GM18951 (cell line): ENCODE results near the gene PPARA.

Experiments
- POLR2A ChIP-seq: IDR thresholded peaks from 4 replicates; pipeline ENCODE4 v1.6.1; 2011; ENCODE audit warnings: mild to moderate bottlenecking; ENCODE audit not compliant: insufficient read length, insufficient read depth; ENCODE audit errors: extremely low read depth
- in situ Hi-C: fragments of 300-500 bp; cut with MboI; formaldehyde crosslinking; loops from one replicate; pipeline ENCODE4 v1.12.0; 2022; ENCODE audit warnings: low sequenced_read_pairs, mixed read lengths, inconsistent platforms; ENCODE audit not compliant: unreplicated experiment

The PPARA gene

DNA sequence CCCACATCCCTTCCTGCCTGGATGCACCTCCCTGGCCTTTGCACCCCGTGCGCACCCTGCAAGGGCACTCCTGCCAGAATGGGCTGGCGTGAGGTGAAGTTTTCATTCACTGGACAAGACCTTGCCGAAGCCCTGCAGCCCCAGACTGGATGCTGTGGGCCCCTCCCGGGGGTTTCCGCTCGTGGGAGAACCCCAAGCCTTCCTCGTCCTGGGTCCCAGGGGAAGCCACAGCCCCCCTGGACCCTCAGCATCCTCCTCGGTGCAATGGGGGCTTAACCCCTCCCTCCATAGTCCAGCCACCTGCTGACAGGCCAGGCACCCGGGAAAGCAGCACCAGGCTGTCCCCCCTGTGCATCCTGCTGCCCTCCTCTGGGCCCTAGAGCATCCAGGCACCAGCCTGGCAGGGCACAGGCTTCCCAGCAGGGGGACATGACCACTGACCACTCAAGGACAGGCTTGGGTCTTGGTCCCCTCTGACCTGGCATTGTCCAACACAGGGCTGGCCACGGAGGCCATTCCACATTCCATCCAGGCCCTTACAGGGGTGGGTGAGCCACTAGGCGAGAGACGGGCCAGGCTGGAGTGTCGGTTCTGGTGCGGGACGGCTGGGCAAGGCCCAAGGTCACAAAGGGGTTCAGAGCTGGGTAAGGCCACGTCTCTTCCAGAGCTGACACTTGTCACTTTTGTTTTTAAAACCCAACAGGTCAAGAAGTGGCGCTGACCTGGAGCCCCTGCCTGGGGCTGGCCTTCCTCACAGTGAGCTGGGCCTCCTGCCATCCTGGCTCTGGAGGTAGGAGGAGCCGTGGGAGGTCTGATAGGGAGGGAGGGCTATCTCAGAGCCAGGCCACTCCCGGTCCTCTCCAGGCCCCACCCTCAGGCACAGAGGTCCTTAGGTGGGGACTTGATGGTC lies 41.5 kb upstream of the PPARA start:
- in situ Hi-C loops: loop anchor here (25.0 kb wide), 1 partner anchor 522 kb away; no protein-coding TSS in a partner anchor
- no peak for TF ChIP-seq POLR2A

DNA sequence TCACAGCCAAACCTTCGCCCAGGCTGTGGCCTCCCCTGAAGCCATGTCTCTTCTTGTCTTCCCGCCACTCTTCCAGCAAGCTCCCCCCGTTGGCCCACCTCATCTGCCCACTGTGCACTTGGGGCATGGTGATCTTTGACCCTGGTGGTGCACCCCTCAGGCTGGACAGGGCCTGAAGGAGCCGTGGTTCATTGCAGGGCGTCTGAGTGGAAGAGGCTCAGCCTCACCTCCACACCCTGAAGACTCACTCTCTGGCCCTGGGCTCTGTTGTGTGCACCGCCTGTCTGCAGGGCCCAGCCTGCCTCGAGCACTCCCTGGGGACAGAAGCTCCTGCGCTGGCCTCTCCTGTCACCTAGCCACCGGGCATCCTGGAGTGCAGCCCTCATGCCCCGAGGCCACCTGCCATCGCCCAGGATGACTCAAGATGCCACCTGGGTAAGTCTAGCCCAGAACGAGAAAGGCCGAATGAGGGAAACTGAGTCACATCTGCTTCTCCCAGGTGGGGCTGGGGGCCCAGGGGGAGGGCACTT lies 40.8 kb upstream of the PPARA start:
- in situ Hi-C loops: loop anchor here (25.0 kb wide), 1 partner anchor 522 kb away; no protein-coding TSS in a partner anchor
- TF ChIP-seq POLR2A: no peak

DNA sequence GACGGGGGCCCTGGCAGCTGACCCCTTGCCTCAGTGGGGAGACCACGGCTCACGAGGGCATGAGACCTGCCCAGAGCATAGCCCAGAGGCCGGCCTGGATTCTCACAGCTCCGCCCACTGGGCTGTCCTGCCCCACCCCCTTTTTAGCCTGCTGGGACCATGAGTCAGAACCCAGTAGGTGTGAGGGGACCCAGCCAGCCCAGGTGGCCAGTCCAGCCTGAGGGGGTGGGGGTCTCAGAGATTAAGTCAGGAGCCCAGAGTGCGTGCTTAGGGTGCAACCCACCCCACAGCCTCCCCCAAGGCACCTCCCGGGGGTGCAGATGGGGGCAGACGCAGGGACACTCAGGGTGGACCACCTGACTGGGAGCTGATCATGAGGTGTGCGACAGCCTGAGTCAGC lies 40.1 kb upstream of the PPARA start:
- TF ChIP-seq POLR2A: no peak
- in situ Hi-C loops: loop anchor here (25.0 kb wide), 1 partner anchor 523 kb away; no protein-coding TSS in a partner anchor

DNA sequence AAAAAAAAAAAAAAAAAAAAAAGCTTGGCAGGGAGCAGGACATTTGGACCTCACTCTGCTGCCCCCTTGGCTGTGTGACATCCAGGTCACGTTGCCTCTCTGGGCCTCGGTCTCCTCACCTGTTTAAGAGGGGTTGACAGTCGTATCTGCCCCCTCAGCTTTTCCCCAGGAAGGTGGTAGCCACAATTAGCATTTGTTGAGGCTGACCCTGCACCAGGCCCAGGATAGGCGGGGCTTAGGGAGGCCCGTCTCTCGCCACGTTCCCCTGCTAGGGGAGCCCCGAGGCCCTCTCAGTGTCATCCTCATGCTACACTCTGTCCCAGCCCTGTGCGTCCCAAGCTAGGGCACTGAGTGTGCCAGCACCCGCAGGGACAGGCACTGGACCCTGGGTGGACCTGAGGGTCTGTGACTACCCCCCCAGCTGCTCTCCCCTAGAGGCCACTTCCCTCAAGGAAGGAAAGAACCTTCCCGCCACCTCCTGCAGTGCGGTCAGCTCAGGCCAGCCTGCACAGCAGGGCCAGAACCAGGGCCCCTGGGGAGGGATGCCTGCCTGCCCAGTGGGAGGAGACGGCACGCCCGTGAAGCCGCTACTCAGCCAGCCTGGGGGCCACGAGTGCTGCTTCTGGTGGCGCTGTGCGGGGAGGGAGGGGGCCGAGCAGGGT lies 38.5 kb upstream of the PPARA start:
- in situ Hi-C loops: loop anchor here (25.0 kb wide), 1 partner anchor 524 kb away; no protein-coding TSS in a partner anchor

DNA sequence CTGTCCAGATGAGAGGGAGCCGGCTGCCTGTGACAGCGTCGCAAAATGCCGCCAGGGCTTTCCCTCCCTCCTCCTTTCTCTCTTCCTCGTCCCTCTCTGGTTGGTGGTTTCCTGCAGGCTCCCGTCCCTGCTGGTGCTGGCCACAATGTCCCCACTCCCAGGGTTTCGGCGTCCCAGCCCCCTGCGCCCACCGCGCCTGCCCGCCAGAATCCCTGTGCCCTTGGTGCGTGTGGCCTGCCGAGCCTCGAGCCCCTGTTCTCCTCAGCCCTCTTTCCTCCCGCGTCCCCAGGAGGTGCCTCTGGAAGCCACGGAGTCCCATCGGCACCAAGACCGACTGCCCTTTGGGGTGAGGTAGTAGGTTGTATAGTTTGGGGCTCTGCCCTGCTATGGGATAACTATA lies 37.9 kb upstream of the PPARA start:
- in situ Hi-C loops: loop anchor here (25.0 kb wide), 1 partner anchor 525 kb away; no protein-coding TSS in a partner anchor
- no peak for TF ChIP-seq POLR2A

More for the DNA sequence above, 38.5 kb upstream of the PPARA start:
- TF ChIP-seq POLR2A: no peak

DNA sequence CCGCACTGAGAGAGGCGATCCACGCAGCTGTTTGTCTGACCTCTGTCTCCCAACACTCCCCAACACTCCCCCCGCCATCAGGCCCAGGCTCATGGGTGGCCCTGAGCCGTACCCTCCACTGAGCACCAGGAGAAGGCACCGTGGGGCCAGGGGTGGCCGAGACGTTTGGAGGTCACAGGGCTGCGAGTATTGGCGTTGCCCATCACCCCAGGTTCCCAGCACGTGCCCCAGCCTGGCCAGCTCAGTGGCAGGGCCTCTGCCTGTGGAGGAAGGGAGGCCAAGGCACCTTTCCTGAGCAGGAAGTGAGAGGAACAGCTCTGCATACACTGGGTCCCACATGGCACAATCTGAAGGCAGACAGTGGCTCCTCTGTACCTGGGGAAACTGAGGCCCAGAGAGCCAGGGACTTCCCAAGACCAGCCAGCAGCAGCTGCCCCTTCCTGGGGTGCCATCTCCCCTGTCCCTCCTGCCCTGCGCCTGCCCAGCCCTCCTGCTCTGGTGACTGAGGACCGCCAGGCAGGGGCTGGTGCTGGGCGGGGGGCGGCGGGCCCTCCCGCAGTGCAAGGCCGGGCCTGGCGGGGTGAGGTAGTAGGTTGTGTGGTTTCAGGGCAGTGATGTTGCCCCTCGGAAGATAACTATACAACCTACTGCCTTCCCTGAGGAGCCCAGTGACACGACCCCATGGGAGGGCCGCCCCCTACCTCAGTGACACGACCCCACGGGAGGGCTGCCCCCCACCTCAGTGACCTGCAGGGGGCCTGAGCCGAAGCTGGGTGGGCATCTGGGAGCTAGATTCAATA lies 37.0 kb upstream of the PPARA start:
- TF ChIP-seq POLR2A: no peak
- in situ Hi-C loops: loop anchor here (25.0 kb wide), 1 partner anchor 526 kb away; no protein-coding TSS in a partner anchor

DNA sequence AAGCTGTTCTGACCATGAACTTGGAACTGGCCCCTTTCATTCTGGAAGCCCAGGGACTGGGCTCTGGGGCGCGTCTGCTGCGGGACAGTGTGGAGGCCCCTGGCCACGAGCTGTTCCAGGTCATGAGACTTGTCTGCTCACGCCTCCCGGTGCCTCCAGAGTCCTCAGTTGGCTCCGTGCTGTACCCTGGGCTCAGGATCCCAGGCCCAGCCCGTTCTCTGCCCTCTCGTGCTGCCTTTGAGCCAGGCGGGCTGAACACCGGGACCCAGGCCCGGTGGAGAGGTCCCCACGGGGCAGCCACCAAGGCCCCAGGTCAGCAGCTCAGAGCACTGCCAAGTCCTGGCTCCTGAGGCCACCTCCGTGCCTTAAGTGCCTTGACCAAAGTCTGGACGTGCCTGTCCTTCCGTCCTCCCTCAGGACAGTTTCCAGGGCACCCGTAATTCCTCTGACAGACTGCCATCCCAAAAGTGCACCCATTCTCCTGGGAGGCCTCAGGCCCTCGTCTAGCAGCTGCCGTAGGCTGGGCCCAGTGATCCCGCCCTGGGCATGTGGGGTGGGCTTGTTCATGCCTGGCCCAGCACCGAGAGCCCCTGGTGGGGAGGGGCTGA lies 36.3 kb upstream of the PPARA start:
- no peak for TF ChIP-seq POLR2A
- in situ Hi-C loops: loop anchor here (25.0 kb wide), 1 partner anchor 527 kb away; no protein-coding TSS in a partner anchor

DNA sequence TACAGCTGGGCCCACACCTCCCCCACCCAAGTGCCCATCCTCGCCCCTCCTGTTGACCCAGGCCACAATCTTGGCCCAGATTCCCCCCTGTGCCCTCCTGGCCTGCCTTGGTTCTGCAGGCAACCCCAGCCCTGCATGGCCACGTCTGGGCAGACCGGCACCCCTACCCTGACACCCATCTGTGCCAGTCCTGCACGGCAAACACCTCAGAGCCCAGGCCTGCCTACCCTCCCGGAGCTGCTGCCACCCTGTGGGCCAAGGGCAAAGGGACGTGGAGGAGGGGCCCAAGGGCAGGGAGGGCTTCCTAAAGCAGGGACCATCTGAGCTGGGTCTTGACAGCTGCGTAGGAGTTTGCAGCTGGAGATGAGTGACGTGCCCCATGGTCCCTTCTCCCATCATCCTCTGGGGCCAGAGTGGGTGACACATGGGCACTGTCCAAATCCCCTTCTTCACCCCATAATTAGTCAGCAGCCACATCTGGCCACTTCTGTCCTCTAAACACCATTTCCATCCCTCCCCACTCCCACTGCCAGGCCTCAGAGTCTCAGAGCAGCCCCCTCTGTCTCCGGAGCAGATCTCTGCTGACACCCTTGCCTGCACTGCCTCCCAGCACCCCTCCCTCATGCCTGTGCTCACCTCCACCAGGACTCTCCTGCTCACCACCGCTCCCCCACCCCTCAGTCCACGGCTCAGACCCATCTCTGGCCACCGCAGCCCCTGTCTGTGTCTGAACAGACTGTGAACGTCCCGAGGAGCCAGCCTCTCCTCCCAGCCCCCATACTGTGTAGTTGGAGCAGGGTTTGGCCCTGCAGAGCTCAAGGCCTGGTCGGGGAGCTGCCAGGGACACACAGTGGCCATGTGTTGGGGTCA lies 35.6 kb upstream of the PPARA start:
- in situ Hi-C loops: loop anchor here (5.0 to 25.0 kb wide), 2 partner anchors 102 to 527 kb away; no protein-coding TSS in a partner anchor
- no peak for TF ChIP-seq POLR2A

DNA sequence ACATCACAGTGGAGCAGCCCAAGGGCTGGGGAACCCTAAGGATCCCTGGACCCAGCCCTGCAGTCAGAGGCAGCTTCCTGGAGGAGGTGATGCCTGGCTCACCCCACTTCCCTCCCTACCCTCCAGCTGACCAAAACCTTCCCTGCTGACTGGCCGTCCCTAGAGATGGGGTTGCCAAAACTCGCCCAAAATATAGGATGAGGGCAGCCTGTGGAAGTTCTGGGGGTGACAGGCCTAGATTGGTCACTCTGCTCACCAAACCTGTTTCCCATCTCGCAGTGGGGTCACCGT lies 35.0 kb upstream of the PPARA start:
- TF ChIP-seq POLR2A: no peak
- in situ Hi-C loops: loop anchor here (5.0 to 25.0 kb wide), 2 partner anchors 103 to 528 kb away; no protein-coding TSS in a partner anchor

DNA sequence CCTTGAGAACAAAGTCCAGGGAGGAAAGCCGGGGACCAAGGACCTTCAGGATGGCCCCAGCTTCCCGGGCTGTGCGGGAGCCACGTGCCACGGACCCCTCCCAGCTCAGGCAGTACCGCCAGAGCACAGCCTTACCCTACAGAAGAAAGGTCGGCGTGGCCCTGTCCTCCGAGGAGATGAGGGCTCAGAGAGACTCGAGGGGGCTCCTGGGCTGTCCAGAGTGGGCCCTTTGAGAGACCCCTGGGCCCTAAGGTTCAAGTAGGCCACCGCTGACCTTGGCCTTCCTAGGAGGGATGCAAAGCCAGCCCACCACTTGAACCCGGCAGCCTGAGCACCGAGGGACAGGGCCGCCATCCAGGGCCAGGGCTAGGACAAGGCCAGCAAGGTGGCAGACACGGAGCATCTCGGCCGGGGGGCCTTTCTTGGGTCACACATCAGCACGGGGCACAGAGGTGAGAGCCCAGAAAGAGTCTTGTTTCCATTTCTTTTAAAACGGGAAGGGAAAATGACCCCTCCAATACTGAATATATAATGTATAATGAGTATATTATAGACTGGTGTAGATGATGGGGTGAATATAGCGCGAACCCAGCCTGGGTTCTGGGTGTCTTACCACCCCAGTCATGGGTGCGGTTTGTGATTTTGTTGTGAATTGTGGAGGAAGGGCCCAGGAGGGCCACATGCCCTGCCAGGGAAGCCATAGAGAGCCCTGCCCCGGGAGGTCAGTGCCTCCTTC lies 34.4 kb upstream of the PPARA start:
- no peak for TF ChIP-seq POLR2A
- in situ Hi-C loops: loop anchor here (5.0 to 25.0 kb wide), 2 partner anchors 104 to 529 kb away; no protein-coding TSS in a partner anchor
